Lung microvascular endothelial cell (primary cell): ENCODE data around the gene COP1. TPM values are rescaled to one million over a fixed set of nuclear protein-coding genes. Genes with fewer than 3 reads are reported as not detected.

Experiments used
- DNase-seq, 2 donors: peaks; one replicate each; pipeline versions ENCODE4 v3.0.0 to v3.0.0-alpha.2; 2010; ENCODE audit warnings: low read depth in 2 of 2
- total RNA-seq: library from RNA; depleted of rRNA; stranded (reverse); fragments of >200 nt; gene quantifications from 2 replicates; pipeline ENCODE4 v1.2.1, GENCODE V29; 2014

The COP1 gene
- total RNA-seq, 1 donor from 2014 or later: 47.2 TPM

DNA sequence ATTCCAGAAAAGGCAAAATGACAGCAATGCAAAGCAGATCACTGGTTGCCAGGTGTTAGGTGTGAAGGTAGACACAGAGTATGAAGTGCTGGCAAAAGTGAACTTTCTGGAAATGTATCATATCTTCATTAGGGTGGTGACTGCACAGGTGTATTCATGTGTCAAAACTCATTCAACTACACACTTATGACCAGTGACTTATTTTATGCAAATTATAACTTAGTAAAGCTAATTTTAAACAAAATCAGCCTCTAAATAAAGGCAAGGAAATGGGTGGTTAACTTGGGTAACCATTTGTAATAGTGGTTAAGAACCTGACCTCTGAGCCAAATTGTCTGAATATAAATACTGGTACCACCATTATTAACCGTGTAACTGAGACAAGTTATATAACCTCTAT lies 7.4 kb downstream of the COP1 start:
- DNase-seq: no peak

DNA sequence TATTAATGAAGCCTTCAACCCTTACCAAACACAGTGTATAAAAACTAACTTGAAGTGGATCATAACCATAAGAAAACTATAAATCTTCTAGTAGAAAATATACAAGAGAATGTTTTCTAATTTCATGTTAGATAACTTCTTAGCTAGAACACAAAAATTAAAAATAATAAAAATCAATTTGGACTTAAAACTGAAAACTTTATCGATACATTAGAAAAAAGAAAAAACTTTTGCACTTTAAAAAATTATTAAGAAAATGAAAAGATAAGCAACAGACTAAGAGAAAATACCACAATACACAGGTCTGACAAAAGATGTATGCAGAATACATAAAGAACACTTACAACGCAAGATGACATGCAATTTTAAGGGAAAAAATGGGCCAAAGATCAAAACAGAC lies 8.7 kb downstream of the COP1 start:
- no peak for DNase-seq

DNA sequence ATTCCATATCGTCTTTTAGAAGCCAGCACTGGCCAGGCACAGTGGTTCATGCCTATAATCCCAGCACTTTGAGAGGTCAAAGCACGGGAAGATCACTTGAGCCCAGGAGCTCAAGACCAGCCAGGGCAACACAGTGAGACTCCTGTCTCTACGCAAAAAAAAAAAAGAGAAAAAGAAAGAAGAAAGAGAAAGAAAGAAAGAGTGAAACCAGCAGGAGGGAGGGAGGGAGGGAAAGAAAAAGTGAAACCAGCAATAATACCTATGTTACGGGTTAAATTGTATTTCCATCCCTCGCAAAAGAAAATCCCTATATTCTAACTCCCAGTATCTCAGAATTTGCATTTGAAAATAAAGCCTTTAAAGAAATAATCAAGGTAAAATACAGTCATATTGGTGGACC lies 10.4 kb downstream of the COP1 start:
- no peak for DNase-seq

DNA sequence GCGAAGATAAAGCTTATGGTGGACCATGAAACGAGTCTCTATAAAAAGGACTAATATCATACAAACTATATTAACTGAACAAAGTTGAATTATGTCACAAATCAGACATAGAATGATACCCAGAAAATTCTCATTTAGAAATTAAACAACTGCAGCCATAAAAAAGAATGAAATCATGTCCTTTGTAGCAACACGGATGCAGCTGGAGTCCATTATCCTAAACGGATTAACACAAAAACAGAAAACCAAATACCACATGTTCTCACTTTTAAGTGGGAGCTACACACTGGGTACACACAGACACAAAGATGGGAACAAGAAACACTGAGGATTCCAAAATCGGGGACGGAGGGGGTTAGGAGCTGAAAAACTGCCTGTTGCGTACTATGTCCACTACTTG lies 11.5 kb downstream of the COP1 start:
- no peak for DNase-seq

DNA sequence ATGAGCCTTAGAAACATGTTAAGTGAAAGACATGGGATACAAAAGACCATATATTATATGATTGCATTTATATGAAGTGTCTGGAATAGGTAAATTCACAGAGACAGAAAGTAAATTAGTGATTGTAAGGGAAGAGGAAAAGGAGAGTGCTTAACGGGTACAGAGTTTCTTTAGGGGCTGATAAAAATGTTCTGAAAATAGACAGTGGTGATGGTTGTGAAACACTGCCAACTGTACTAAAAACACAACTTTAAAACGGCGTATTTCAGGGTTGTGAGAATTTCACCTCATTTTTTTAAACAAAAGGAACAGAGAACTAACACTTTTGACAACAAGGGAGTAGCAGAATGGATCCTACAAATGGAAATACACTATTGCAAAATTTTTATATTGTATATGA lies 13.4 kb downstream of the COP1 start:
- DNase-seq: no peak

DNA sequence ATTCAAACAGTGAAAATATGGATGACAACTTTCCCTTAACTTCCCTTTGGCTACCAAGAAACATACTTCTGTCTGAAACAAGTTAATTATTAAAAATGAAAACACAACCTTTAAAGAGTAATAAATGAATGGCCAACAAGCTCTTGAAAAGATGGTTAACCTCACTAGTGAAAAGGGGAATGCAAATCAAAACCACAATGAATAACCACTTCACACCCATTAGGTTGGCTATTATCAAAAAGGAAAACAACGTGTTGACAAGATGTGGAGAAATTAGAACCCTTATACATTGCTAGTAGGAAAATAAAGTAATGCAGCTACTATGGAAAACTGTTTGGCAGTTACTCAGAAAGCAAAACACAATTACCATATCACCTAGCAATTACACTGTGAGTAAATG lies 14.1 kb downstream of the COP1 start:
- DNase-seq: no peak

GRCh38 chr1:176188604-176189003 lies 18.5 kb downstream of the COP1 start:
- no peak for DNase-seq

DNA sequence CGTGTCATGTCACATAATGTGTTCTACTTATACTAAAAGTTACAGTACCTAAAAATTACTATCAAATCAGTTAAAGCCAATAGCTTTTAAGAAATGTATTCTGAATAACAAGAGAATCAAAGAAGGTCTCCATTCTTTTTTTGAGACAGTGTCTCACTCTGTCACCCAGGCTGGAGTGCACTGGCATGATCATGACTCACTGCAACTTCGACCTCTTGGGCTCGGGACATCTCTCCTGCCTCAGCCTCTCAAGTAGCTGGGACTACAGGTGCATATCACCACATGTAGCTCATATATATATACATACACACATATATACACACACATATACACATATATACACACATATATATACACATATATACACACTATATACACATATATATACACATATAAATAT lies 20.1 kb downstream of the COP1 start:
- peak in 1 of 2 donors; percentile 3 for DNase-seq

DNA sequence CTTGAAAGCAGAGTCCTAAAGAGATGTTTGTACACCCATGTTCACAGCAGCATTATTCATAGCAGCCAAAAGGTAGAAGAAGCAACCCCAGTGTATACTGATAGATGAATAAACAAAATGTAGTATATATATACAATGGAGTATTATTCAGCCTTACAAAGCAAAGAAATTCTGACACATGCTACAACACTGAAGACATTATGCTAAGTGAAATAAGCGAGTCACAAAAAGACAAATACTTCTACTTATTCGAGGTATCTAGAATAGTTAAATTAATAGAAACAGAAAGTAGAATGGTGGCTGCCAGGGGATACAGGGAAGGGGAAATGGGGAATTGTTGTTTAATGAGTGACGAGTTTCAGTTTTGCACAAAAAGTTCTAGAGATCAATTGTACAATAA lies 23.5 kb downstream of the COP1 start:
- DNase-seq: peak; percentile 45 to 61

- no peak for DNase-seq
Observed at GRCh38 chr1:176178316-176178715, 28.8 kb downstream of the COP1 start.

- DNase-seq: peak in 1 of 2 donors; percentile 64
Observed at GRCh38 chr1:176177764-176178163, 29.3 kb downstream of the COP1 start.

GRCh38 chr1:176174108-176174507 lies 33.0 kb downstream of the COP1 start:
- DNase-seq: peak in 1 of 2 donors; percentile 34

- no peak for DNase-seq
Observed at GRCh38 chr1:176172215-176172614, 34.9 kb downstream of the COP1 start.

DNA sequence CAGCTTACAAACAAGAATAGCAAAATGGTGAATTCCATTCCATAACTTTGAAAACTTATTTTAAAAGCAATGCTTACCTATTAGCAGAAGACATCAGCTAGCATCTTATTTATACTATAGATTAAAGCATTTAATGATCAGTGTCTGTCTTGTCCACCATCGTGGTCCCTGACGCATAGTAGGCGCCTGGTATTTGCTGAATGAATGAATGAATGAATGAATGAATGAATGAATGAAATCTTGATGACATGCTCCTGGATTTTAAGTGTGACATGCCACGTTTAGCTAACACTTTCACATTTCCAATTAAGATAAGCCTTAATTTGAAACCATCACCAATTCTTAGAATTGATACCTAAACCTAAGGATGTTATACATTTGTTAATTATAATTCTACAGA lies 39.9 kb downstream of the COP1 start:
- DNase-seq: no peak

DNA sequence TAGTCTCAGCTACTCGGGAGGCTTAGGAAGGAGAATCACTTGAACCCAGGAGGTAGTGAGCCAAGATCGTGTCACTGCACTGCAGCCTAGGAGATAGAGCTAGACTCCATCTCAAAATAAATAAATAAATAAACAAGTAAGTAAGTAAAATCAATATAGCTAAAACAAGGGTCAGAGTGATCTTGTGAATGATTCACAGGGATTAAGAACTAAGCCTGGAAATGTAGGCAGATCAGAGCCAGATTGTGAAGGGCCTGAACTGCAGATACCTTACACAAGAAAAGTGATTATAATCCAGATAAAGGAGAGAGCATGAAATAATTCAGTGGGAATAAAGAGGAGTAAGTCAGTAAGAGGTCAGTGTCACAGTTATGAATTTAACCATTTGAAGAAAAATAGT lies 41.5 kb downstream of the COP1 start:
- no peak for DNase-seq

- DNase-seq: no peak
Observed at GRCh38 chr1:176164014-176164678, 42.9 kb downstream of the COP1 start.

DNA sequence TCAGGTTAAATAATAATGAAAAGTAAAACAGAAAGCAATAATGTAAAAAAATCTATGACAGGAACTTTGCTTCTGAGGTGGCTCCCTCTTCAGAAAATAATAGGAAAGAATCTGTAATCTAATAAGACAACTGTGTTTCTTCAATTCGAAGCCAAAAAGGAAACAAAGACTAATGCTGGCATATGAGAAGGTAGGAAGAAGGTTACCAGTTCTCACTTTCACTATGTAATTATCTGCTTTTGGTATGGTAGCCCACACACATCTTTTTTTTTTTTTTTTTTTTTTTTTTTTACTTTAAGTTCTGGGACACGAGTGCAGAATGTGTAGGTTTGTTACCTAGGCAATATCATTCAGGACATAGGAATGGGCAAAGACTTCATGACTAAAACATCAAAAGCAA lies 47.1 kb downstream of the COP1 start:
- peak in 1 of 2 donors; percentile 2 for DNase-seq

DNA sequence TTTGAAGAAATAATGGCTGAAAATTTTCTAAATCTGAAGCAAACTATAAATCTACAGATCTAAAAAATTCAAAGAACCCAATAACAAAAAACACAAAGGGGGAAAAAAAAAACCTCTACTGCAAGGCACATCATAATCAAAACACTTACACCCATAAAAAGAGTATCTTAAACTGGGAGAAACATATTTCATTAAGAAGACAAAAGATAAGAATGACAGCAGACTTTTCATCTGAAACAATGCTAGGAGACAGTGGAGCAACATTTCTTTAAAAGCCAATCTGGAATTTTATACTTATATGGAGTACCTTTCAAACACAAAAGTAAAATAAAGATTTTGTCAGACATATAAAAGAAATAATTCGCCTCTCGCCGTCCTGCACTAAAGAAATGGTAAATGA lies 49.1 kb downstream of the COP1 start:
- no peak for DNase-seq

GRCh38 chr1:176149939-176150807 lies 56.9 kb downstream of the COP1 start:
- DNase-seq: peak in 1 of 2 donors; percentile 61

- no peak for DNase-seq
Observed at GRCh38 chr1:176144526-176144925, 62.6 kb downstream of the COP1 start.

DNA sequence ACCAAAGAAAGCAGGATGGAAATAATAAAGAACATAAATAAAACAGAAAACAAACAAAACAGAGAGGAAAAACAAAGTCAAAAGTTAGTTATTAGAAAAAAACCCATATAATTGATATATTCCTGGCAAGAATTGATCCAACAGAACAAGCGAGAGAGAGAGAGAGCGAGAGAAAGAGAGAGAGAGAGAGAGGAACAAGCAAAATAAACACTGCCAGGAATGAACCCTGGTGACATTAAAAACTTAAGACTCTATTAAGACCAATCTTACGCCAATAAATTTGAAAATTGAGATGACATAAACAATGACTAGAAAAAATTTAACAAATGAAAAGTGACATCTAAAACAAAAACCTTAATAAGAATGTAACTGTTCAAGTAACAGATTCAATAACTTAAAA lies 64.1 kb downstream of the COP1 start:
- DNase-seq: no peak

DNA sequence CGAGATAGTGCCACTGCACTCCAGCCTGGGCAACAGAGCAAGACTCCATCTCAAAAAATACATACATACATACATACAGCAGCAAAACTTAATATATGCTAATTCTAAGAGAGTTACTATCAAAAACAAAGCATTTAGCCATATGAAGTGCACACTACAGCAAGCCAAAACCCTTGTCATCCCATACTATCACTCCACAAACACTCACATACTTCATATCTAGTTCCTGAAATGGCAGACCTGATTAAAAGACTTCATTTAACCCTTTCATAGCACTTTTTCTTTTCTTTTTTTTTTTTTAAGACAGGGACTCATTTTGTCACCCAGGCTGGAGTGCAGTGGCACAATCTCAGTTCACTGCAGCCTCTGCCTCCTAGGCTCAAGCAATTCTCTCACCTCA lies 65.6 kb downstream of the COP1 start:
- DNase-seq: no peak

DNA sequence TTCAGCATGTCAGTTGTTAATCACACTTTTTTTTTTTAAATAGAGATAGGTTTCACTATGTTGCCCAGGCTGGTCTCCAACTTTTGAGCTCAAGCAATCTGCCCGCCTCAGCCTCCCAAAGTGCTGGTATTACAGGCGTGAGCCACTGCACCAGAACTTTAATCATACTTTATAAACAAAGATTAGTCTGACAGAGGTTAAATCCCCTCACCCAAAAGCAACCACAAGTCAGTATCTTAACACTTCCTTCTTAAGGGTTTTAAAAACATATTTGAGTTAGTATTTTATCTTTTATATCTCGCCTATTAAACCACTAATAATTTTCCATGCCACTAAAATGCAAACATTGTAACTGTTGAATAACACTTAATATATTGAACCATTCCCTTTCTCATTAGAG lies 70.2 kb downstream of the COP1 start:
- DNase-seq: no peak
